ENCODE data around the gene TRPM3. TPM values are rescaled to one million over a fixed set of nuclear protein-coding genes. Genes with fewer than 3 reads are reported as not detected.

Gene TRPM3
- total and polyA plus RNA-seq, 2 of the 8 experiments (the other 6 are each of a cell fraction or from before 2014, with no cell fraction given), result 2.4 to 10.9 TPM

- H3K56ac ChIP-seq (replicated peaks; ENCODE audit: insufficient read length, low read depth, low read length), result no peak overlapping the region
- no peak for FAIRE-seq
- H3K4ac ChIP-seq (replicated peaks; ENCODE audit: insufficient read length, low read depth, low read length), result no peak overlapping the region
- no peak overlapping the region for H2BK12ac ChIP-seq (ENCODE audit: low read depth, low read length)
- H3K9ac ChIP-seq (replicated peaks in 1 of 4; ENCODE audit: extremely low read depth in 1 of 4, low read depth in 3 of 4, low read length in 3 of 4), result no peak overlapping the region
- H2AFZ ChIP-seq (ENCODE audit: low read length), result no peak overlapping the region
- H2BK5ac ChIP-seq (ENCODE audit: low read depth, low read length), result no peak overlapping the region
- H4K91ac ChIP-seq (replicated peaks; ENCODE audit: insufficient read length, low read length), result no peak overlapping the region
- WGBS, 2 experiments (ENCODE audit: extremely low coverage in 1 of 2, insufficient coverage in 1 of 2, insufficient read length in 1 of 2, insufficient replicate concordance in 2 of 2, low coverage in 1 of 2, low lambda C conversion rate in 2 of 2, missing lambda C conversion rate in 1 of 2), result 88% methylated on average over 2 of the region's 2 CpGs; no CpG with 5 or more reads in 1 of the 2 experiments
- no peak overlapping the region for H2BK120ac ChIP-seq (replicated peaks; ENCODE audit: low read depth, low read length)
- H3K79me2 ChIP-seq (ENCODE audit: control insufficient read depth in 1 of 2, insufficient read depth in 2 of 2, low read length in 2 of 2), result no peaks in the 10 kb centered on the region
- H3K27ac ChIP-seq (ENCODE audit: low read depth, low read length), result no peak overlapping the region
- H4K8ac ChIP-seq (ENCODE audit: extremely low read depth, insufficient read depth, low read length), result no peak overlapping the region
- no peak overlapping the region for H3K4me2 ChIP-seq (ENCODE audit: insufficient read depth in 1 of 2, low read depth in 2 of 2, low read length in 2 of 2)
- no peaks in the 10 kb centered on the region for H3K23me2 ChIP-seq (ENCODE audit: low read depth, low read length)
- H3K23ac ChIP-seq (ENCODE audit: insufficient read length), result no peak overlapping the region
- POLR2A ChIA-PET (ENCODE audit: partially characterized antibody), result no interaction called here
- H3K36me3 ChIP-seq (ENCODE audit: control insufficient read depth in 2 of 4, insufficient read depth in 4 of 4, low read length in 3 of 4), result no peaks in the 10 kb centered on the region
- no peaks in the 10 kb centered on the region for H3K27me3 ChIP-seq (replicated peaks in 1 of 4; ENCODE audit: control insufficient read depth in 3 of 4, extremely low read depth in 1 of 4, insufficient read depth in 3 of 4, low read length in 3 of 4)
- no peaks in the 10 kb centered on the region for H3K9me3 ChIP-seq (ENCODE audit: insufficient read depth in 2 of 2, low read depth in 1 of 2, low read length in 1 of 2)
- no peak overlapping the region for H3K14ac ChIP-seq (ENCODE audit: insufficient read length)
- H4K5ac ChIP-seq (ENCODE audit: insufficient read length, low read depth, low read length), result no peak overlapping the region
- H2BK15ac ChIP-seq (ENCODE audit: low read length), result no peak overlapping the region
- H2AK5ac ChIP-seq (ENCODE audit: low read depth, low read length), result no peak overlapping the region
- TF ChIP-seq EZH2 (IDR thresholded peaks at IDR 0.05; ENCODE audit: low read depth, low read length, severe bottlenecking) (no peak), CHD2 (IDR thresholded peaks at IDR 0.05; ENCODE audit: low read length) (no peak), SP2 (IDR thresholded peaks at IDR 0.05; ENCODE audit: low read length) (no peak), JUND (IDR thresholded peaks at IDR 0.05; ENCODE audit: low read length) (no peak), KDM4A (IDR thresholded peaks at IDR 0.05; ENCODE audit: low read depth, low read length, severe bottlenecking) (no peak), CEBPB (IDR thresholded peaks at IDR 0.05; ENCODE audit: low read depth, low read length) (no peak), SRF (IDR thresholded peaks at IDR 0.05; ENCODE audit: low read depth, low read length) (no peak), BRCA1 (IDR thresholded peaks at IDR 0.05; ENCODE audit: low read depth, low read length) (no peak), HDAC6 (IDR thresholded peaks at IDR 0.05; ENCODE audit: low read depth, low read length) (no peak), HDAC2 (IDR thresholded peaks at IDR 0.05; ENCODE audit: borderline replicate concordance in 1 of 2, low read depth in 2 of 2, low read length in 2 of 2) (no peak), POU5F1 (IDR thresholded peaks at IDR 0.05; ENCODE audit: low read depth, low read length) (no peak), SUZ12 (IDR thresholded peaks at IDR 0.05; ENCODE audit: low read length) (no peak)
- no peaks in the 10 kb centered on the region for H3K79me1 ChIP-seq (ENCODE audit: low read depth, low read length)
- DNase-seq (ENCODE audit: low read depth in 1 of 2, low spot score in 2 of 2), result no peak
- H4K20me1 ChIP-seq (replicated peaks in 1 of 2; ENCODE audit: control insufficient read depth in 1 of 2, insufficient read depth in 2 of 2, low read length in 2 of 2), result peaks cover 0 to 1% of the 10 kb centered on the region in 2 experiments
- H3K4me3 ChIP-seq (ENCODE audit: extremely low read depth in 1 of 4, insufficient read depth in 2 of 4, low read depth in 3 of 4, low read length in 4 of 4), result no peak overlapping the region
- CTCF ChIA-PET (ENCODE audit: partially characterized antibody), result interaction anchor here (1.8 kb wide), 1 partner anchor 9 kb away, joined by 10 read pairs; no protein-coding TSS in a partner anchor
- no peak overlapping the region for H2BK20ac ChIP-seq (ENCODE audit: low read length)
- peaks cover 0 to 3% (median 0%) of the 10 kb centered on the region in 4 experiments; a peak in 1 of 7 replicates for H3K4me1 ChIP-seq (replicated peaks in 1 of 4; ENCODE audit: control insufficient read depth in 3 of 4, insufficient read depth in 4 of 4, low read length in 3 of 4)
- no peak overlapping the region for H3K18ac ChIP-seq (ENCODE audit: extremely low read depth, low read length)
Measured at GRCh38 chr9:71025728-71026127, 95.7 kb downstream of the TRPM3 start.

Data from H1 (cell line).